GM10847 (cell line): ENCODE results near the gene C20orf96.

ENCODE experiments used
- POLR2A ChIP-seq: IDR thresholded peaks from 2 replicates; pipeline ENCODE4 v1.6.1; 2011; ENCODE audit not compliant: insufficient read length; ENCODE audit errors: extremely low read depth

The C20orf96 gene

DNA sequence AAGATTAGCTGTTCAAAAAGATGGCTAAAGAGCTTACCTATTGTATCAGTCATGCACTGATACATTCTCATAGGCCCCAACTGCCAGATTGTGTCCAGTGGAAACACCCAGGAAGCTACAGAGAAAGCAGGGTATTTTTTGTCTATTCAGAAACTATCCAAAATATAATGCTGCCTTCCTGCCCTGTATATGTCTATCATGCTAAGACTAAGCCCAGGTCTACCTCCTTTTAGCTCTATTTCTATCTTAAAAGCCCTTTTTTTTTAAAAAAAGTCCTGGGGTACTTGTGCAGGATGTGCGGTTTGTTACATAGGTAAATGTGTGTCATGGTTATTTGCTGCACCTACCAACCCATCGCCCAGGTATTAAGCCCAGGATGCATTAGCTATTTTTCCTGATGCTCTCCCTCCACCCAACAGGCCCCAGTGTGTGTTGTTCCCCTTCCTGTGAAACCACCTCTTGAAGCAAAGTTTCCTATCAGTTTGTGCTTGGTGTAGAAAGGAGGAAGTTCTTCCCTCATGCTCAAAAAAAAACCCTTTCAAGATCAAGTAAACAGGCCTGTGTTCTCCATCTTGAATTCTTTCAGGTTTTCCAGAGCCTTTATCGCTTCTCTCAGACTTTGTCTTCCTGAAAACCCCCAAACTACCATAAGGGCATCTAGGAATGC is 63.0 kb downstream of the C20orf96 start:
- no peak for TF ChIP-seq POLR2A

DNA sequence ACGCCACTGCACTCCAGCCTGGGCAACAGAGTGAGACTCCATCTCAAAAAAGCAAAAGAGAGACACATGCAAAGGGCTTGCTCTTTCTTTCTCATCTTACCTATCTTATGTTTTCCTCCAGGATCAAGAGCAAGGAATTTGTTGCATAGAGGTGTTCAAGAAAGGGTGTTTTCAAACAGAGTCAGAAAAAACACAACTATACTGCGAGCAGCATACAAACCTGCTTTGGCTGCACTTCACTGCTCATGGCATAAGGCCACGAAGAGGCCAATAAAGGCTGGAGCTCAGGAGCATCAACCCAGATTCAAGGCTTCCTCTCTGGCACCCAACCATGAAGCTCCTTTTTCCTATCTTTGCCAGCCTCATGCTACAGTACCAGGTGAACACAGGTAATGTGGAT is 63.6 kb downstream of the C20orf96 start, which contains the start of gene DEFB129:
Gene DEFB129, plus strand, starts transcription at position 301 of the 400 bp plus-strand sequence. Its CDS starts 31 bp downstream, at position 332.
- TF ChIP-seq POLR2A: no peak

GRCh38 chr20:221258-221830 is 69.2 kb downstream of the C20orf96 start:
- TF ChIP-seq POLR2A: no peak
